22Rv1 (cell line): ENCODE measurements around the gene ATRN.
A peak's percentile ranks its signal among the peaks of the same experiment; 100 is the strongest.

ENCODE experiments used
- H3K27ac ChIP-seq: fragments of 450-650 bp; 2 replicates; pipeline ENCODE4 v1.5.1; 2017
- CTCF ChIP-seq: fragments of 450-650 bp; IDR thresholded peaks from 2 replicates; pipeline ENCODE4 v1.5.1; 2017; ENCODE audit warnings: mild to moderate bottlenecking
- ZFX ChIP-seq: fragments of 450-650 bp; IDR thresholded peaks from 2 replicates; pipeline ENCODE4 v1.6.1; 2017; ENCODE audit warnings: antibody characterized with exemption, borderline replicate concordance

The ATRN gene

GRCh38 chr20:3692706-3693294 lies 222.0 kb downstream of the ATRN start:
- no peak for TF ChIP-seq CTCF
- no peak for TF ChIP-seq ZFX
- H3K27ac ChIP-seq, result no peak overlapping the region

- no peak overlapping the region for H3K27ac ChIP-seq
- no peak for TF ChIP-seq ZFX
- no peak for TF ChIP-seq CTCF
Measured at GRCh38 chr20:3693376-3693775, 222.6 kb downstream of the ATRN start.

GRCh38 chr20:3694864-3695263 lies 224.0 kb downstream of the ATRN start:
- H3K27ac ChIP-seq, result no peak overlapping the region
- TF ChIP-seq ZFX (no peak), CTCF (no peak)

- TF ChIP-seq ZFX, result no peak
- TF ChIP-seq CTCF, result peak; percentile 71
- no peak overlapping the region for H3K27ac ChIP-seq
Measured at GRCh38 chr20:3696200-3696599, 225.4 kb downstream of the ATRN start.

- TF ChIP-seq CTCF, result no peak
- TF ChIP-seq ZFX, result no peak
- H3K27ac ChIP-seq, result no peak overlapping the region
Measured at GRCh38 chr20:3696745-3697587, 226.1 kb downstream of the ATRN start.

- TF ChIP-seq CTCF, result no peak
- no peak for TF ChIP-seq ZFX
Measured at GRCh38 chr20:3697588-3698305, 226.9 kb downstream of the ATRN start.

GRCh38 chr20:3698591-3699001 lies 227.8 kb downstream of the ATRN start:
- TF ChIP-seq CTCF (no peak), ZFX (no peak)
- H3K27ac ChIP-seq, result no peak overlapping the region

More at GRCh38 chr20:3697588-3698305, 226.9 kb downstream of the ATRN start:
- H3K27ac ChIP-seq, result no peak overlapping the region
